GM12872 (cell line): ENCODE data around the gene CYB5A.

Experiments
- TF ChIP-seq, protein P1 (sequence below): IDR thresholded peaks from 3 replicates; pipeline ENCODE4 v1.5.1; 2011; ENCODE audit warnings: low read depth, mild to moderate bottlenecking, low read length, moderate library complexity; ENCODE audit not compliant: insufficient read depth

Gene CYB5A

GRCh38 chr18:74250131-74250530 is 41.6 kb downstream of the CYB5A start:
- TF ChIP-seq, protein P1, sequence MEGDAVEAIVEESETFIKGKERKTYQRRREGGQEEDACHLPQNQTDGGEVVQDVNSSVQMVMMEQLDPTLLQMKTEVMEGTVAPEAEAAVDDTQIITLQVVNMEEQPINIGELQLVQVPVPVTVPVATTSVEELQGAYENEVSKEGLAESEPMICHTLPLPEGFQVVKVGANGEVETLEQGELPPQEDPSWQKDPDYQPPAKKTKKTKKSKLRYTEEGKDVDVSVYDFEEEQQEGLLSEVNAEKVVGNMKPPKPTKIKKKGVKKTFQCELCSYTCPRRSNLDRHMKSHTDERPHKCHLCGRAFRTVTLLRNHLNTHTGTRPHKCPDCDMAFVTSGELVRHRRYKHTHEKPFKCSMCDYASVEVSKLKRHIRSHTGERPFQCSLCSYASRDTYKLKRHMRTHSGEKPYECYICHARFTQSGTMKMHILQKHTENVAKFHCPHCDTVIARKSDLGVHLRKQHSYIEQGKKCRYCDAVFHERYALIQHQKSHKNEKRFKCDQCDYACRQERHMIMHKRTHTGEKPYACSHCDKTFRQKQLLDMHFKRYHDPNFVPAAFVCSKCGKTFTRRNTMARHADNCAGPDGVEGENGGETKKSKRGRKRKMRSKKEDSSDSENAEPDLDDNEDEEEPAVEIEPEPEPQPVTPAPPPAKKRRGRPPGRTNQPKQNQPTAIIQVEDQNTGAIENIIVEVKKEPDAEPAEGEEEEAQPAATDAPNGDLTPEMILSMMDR: no peak

DNA sequence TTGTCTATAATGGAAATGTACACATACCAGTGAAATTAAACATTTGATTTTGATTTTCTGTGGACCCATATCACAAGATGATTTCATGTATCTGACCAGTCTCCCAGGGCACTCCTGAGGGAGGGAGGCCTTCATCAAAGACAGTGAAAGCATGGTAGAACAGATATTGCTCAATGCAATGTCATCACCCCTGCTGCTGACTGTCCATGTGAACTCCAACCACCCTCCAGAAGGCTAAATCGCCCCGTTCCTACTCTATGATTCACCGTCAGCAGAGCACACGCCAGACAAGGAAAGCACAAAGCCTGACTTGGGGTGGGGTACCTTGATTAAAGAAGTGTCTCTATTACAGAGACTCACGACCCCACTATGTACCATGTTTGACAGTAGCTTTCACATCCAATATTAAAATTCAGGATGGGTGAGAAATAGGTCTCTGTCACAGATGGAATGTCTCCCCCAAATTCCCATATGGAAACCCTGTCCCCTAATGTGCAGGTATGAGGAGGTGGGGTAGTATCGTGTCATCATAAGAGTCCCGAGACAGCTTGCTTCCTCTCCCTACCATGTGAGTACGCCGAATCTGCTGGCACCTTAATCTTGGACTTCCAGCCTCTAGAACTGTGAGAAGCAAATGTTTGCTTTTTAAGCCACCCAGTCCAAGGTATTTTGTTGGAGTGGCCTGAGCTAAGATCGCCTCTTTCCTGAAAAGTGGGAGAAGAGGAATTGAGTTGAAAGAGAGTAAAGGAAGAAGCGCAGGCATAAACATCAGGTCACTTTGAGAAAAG is 42.4 kb downstream of the CYB5A start:
- TF ChIP-seq, protein P1: no peak

GRCh38 chr18:74248595-74248994 is 43.2 kb downstream of the CYB5A start:
- TF ChIP-seq, protein P1: no peak

- TF ChIP-seq, protein P1: no peak
Measured at GRCh38 chr18:74248189-74248588, 43.6 kb downstream of the CYB5A start.

DNA sequence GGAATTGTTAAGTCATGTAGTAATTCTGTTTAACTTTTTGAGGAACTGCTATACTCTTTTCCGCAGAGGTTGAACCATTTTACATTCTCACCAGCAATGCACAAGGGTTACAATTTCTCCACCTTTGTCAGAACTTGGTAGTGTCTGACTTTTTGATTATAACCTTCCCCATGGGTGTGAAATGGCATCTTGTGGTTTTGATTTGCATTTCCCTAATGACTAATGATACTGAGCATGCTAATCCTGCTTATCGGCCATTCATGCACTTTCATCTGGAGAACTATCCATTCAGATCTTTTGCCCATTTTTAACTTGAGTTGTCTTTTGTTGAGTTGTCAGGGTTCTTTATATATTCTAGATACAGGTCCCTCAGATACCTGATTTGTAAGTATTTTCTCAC is 47.2 kb downstream of the CYB5A start:
- TF ChIP-seq, protein P1: no peak

DNA sequence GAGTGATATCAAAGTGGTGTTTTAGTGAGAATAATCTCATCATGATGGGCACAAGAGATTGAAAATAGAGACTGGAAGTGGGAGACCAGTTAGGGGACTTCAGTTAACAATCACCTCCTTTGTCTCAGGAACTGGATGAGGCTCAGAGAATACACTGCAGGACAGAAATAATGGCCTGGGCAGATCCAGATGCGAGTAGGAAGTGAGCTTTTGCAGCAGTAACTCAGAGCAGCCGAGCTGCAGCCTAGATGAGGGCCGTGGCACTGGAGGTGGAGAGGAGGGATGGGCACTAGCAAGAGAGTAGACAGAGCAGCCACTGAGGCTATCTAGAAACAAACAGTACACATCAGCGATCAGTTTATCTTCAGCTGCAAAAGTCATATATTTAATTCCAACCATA is 48.6 kb downstream of the CYB5A start:
- TF ChIP-seq, protein P1: no peak

GRCh38 chr18:74242438-74243096 is 49.2 kb downstream of the CYB5A start:
- TF ChIP-seq, protein P1: no peak
